GM18909 (cell line): ENCODE measurements around the gene DOK1.

Experiments used
- ATAC-seq: cut with Tn5 transposase; IDR thresholded peaks from one replicate; pipeline ENCODE4 v1.9.1; 2021; ENCODE audit warnings: mild to moderate bottlenecking; ENCODE audit not compliant: unreplicated experiment, poor library complexity

The DOK1 gene

DNA sequence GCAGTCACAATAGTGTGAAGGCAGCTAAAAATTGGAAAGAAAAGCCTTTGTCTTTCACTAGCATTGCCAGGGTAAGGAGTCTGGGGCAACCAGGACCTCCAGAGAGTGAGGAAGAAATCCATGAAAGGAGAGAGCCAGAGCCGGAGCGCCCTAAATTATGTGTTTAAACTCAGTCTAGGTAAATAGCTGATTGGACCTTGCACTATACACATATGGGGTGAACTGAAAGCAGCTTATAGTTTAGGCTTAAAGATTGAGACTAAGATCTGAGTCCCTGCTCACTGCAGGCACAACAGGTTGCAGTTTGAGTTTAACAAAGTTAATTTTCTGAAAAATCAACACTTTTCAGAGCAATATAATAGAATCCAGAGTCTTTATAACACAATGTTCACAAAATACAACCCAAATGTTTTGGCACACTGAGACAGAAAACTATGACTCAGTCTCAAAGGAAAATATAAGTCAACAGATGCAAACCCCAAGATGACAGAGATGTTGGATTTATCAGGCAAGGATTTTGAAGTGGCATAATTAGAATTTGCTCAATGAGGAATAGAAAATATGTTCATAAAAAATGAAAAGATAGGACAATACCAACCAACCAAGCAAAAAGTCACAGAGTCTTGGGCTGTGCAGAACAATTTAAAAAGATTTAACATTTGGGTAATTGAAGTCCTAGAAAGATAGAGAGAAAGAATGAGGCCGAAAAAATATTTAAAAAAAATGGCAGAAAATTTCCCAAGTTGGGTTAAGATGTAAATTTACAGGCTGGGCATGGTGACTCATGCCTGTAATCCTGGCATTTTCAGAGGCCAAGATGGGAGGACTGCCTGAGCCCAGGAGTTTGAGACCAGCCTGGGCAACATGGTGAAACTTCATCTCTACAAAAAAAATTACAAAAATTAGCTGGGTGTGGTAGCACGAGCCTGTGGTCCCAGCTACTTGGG, 39.6 kb downstream of the DOK1 start:
- ATAC-seq: no peak

DNA sequence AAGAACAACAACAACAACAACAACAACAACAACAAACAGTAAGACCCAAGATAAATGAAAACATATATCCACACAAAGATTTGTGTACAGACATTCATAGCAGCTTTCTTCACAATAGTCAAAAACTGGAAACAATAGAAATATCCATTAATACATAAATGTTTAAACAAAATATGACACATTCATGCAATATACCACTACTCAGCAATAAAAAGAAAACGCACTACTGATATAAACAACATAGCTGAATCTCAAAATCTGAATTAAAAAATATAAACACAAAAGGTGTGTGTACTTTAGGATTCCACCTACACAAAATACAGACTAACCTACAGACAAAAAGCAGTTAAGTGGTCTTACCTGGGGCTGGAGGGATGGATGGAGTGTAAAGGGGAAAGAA, 42.1 kb downstream of the DOK1 start:
- ATAC-seq: no peak

DNA sequence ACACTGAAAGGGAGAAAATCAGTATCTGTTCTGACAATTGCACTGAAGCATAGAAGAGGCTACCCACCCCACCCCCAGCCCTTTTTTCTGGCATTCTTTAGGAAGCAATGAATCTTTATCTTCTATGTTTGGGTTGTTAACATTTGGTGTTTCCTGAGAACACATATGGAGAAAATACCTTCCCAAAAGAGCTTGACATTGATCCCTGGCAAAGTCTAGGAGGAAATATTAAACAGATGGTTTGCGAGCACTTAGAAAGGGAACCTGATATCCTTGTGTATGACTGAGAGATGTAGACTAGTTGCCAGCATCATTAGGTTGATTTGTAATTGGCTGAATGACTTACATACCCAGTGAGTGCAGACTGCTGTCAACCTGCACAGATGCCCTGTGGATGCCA, 42.9 kb downstream of the DOK1 start:
- no peak for ATAC-seq

DNA sequence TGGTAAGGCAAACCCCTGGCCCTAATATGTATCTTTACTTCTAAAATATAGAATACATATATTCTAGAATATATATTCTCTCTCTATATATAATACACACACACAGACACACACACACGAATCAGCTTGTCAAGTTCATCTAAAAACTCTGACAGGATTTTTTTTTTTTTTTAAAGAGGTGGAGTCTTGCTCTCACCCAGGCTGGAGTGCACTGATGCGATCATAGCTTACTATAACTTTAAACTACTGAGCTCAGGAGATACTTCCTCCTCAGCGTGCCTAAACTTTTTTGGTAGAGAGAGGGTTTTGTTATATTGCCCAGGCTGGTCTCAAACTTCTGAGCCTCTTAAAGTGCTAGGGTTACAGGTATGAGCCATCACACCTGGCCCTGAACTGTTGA, 45.2 kb downstream of the DOK1 start:
- no peak for ATAC-seq

DNA sequence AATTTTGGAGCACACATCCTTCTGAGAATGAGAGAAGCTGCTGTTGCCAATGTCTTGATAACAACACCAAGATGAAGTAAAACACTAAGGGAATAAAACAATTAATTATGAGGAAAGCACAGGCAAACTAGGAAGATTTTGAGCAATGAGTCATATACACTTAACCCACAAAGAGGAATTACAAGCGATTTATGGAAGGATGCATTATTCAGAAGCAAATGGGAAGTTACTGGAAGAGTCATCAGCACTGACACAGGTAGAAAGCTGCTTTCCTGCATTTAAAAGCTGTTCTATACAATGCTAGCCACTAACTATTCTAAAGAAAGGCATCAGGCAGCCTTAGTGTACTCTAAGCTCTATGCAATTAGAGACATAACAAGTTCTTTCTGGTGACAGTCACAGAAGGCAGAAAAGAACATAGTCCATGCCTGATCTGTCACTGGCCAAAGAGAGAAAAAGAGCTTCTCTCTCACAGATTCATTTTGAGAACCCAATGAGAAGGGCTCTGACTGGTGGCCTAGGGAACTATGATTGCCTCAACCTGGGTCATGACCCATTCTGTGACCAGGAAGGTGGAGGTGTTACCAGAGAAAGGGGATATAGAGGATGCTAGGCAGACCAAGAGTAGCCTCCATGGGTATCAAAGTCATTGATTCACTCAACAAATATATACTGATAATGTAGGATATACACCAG, 48.2 kb downstream of the DOK1 start:
- ATAC-seq: no peak

DNA sequence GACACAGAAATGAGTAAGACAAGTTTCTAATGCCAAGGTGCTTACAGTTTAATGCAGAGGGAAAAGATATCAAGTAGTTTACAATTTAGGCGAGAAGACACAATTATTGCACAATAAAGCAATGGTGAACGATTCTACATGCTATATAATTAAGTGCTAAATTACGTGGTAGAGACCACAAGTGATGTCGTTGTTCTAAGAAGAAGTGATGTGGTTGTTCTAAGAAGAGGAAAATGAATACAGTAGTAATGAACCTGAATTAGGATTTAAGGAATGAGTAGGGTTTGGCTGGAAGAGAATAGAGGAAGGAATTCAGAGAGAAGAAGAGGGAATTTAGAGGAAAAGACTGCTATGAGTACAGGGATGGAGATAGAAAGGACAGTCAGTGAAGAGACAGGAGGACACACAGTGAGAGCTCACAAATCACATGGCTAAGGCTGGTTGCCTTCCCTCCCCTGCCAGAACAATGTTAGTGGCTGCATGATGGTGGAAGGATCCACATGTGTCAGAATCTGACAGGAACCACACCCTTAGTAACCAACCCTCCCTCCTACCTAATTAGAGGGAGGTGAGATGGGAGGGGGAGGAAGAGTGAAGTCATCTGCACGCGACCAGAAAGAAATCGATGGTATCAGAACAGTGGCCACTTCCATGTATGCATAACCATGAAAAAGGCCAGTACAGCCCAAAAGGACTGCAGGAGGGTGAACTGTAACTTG, 48.9 kb downstream of the DOK1 start:
- no peak for ATAC-seq

DNA sequence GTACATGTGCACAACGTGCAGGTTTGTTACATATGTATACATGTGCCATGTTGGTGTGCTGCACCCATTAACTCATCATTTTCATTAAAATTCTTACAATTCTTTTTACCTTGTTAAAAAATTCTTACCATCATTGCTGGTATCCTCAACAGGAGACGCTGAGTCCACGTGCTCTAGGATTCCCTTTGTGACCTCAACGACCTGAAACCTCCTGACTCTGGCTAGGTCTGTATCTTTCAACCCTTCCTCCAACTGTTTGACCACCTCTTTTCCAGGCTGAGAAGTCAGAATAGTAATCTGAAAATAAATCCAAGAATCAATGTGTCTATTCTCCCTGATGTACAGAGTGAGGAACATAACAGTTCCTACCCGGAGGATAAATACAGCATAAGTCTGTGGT, 52.4 kb downstream of the DOK1 start:
- ATAC-seq: no peak
